Right lobe of liver (tissue), 4 donors: ENCODE results near the gene SPIN2A.
"Not testable (repeated sequence)": the region's sequence is repeated elsewhere in the genome, so short reads cannot be mapped to it uniquely, and the experiment has no call there.

Experiments used
- POLR2A ChIP-seq: fragments of 450-650 bp; IDR thresholded peaks from one replicate; pipeline ENCODE4 v1.6.1; 2017; ENCODE audit warnings: antibody characterized with exemption, mild to moderate bottlenecking
- TF ChIP-seq, protein P1 (sequence below), 4 donors: fragments of 200-600 bp in 3 of 4; fragments of 450-650 bp in 1 of 4; IDR thresholded peaks; one replicate each; pipeline versions ENCODE4 v1.5.1 to v1.8.0; 2016 to 2022; ENCODE audit warnings: antibody characterized with exemption in 4 of 4, mild to moderate bottlenecking in 2 of 4
- donor health status: DM: no; HTN: no; CAD: no.
- donor health status: DM: no; HTN: no; CAD: no.
- donor health status: DM: no; HTN: yes; CAD: no.

GRCh38 chrX:57120619-57121161 lies 16.5 kb downstream of the SPIN2A start:
- TF ChIP-seq, protein P1, sequence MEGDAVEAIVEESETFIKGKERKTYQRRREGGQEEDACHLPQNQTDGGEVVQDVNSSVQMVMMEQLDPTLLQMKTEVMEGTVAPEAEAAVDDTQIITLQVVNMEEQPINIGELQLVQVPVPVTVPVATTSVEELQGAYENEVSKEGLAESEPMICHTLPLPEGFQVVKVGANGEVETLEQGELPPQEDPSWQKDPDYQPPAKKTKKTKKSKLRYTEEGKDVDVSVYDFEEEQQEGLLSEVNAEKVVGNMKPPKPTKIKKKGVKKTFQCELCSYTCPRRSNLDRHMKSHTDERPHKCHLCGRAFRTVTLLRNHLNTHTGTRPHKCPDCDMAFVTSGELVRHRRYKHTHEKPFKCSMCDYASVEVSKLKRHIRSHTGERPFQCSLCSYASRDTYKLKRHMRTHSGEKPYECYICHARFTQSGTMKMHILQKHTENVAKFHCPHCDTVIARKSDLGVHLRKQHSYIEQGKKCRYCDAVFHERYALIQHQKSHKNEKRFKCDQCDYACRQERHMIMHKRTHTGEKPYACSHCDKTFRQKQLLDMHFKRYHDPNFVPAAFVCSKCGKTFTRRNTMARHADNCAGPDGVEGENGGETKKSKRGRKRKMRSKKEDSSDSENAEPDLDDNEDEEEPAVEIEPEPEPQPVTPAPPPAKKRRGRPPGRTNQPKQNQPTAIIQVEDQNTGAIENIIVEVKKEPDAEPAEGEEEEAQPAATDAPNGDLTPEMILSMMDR (IDR thresholded peaks at IDR 0.05): not testable (repeated sequence)
- TF ChIP-seq POLR2A: not testable (repeated sequence)
